ENCODE data around the gene UTRN.
A peak's percentile ranks its signal among the peaks of the same experiment; 100 is the strongest.

Gene UTRN

GRCh38 chr6:144284783-144285547, at the start of gene UTRN:
UTRN (plus strand) TSS chr6:144285335; CDS start chr6:144291829, 6,494 bp downstream.
- peak; percentile 30 for DNase-seq

- DNase-seq: no peak
Observed at GRCh38 chr6:144244688-144245087, 40.4 kb upstream of the UTRN start.

GRCh38 chr6:144246988-144247387, 38.1 kb upstream of the UTRN start:
- no peak for DNase-seq

GRCh38 chr6:144248003-144248402, 37.1 kb upstream of the UTRN start:
- DNase-seq: no peak

GRCh38 chr6:144248476-144249301, 36.4 kb upstream of the UTRN start:
- no peak for DNase-seq

DNA sequence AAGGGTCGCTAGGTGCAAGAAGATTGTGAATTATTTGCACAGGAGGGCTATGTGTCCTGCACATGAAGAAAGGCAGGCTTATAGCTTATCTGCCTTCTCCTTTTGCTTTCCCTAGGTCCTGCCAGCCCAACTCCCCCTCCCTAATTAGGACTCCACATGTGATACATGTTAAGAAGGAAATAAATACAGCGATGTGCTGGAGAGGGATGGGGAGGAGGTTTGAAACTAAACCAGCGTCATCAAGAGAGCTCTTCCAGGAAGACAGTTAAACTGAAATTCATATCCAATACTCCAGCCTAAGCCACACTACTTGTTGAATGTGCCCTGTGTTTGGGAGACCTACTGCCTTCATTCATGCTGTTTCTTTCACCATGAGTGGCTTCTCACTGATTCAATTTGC, 34.9 kb upstream of the UTRN start:
- no peak for DNase-seq

GRCh38 chr6:144252259-144252658, 32.9 kb upstream of the UTRN start:
- DNase-seq: no peak

DNA sequence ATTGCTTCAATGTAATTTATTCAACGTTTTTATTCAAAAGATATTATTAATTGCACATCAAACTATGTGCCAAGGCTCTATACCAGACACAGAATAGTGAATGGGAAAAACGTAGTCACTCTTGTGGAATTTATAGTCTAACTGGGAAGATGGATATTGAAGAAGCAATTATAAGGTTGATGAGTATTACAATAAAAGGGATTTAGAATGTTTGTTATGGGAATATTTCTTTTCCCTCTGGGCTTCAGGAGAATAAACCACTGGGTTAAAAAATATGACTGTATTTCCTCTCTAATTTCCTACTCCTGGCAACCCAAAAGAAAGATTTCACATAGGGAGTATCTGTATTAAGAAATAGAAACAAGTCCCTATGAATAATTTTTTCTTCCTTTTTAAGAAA, 25.1 kb upstream of the UTRN start:
- no peak for DNase-seq

- DNase-seq: peak; percentile 28
Observed at GRCh38 chr6:144262470-144263369, 22.4 kb upstream of the UTRN start.

DNA sequence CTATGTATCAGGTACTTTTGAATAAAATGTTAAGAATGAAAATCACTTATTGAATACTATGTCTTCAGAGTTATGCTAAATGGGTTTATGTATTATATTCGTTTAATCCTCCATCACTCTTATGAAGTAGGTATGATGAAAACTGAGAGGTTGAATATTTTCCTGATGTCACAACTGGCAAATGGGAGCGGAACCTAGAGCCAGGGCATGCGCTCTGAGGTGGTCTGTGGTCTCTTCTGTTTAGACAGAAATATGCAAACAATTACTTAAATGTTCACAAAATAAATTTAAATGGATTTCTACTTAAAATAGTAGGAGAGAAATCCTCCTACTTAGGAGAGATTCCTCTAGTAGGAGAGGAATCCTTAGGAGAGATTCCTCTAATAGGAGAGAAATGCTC, 21.3 kb upstream of the UTRN start:
- no peak for DNase-seq

DNA sequence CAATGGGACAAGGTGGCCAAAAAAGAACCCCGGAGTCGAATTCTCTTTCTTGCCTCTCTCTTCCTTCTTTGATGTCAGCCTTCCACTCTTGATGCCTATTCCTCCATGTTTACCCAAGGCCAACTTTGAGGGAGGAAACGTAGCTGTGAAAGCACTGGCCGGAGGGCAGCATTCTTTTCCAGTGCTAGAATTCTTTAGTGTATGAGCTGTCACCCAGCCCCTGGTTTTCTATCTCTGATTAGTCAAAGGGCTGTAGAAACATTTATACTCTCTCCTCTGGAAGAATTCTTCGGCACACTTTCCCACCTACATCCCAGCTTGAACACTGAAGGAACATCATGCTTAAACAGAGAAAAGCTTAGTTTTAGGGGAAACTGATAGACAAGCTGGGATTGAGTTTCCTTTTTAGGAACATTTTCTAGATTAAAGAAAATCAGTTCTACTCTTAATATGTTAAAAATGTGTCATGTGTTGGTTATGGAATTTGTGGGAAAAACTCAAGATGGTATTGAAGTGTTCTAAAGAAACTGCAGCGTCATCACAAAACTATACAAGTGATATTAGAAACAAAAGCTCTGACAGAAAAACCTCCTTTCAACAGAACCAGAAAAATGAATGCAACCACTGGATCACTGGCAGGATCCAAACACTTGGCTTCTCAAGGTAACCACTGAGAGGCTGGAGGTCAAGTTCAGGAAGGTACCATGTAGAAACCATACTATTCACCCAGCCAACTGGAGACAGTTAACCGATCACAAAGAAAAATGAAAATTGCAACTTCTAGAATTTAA, 20.7 kb upstream of the UTRN start:
- DNase-seq: no peak

- DNase-seq: no peak
Observed at GRCh38 chr6:144265061-144265357, 20.1 kb upstream of the UTRN start.

- no peak for DNase-seq
Observed at GRCh38 chr6:144265390-144265789, 19.7 kb upstream of the UTRN start.

GRCh38 chr6:144266091-144266649, 19.0 kb upstream of the UTRN start:
- DNase-seq: no peak

GRCh38 chr6:144268794-144269349, 16.3 kb upstream of the UTRN start:
- no peak for DNase-seq

- no peak for DNase-seq
Observed at GRCh38 chr6:144277174-144277573, 8.0 kb upstream of the UTRN start.

GRCh38 chr6:144277605-144278227, 7.4 kb upstream of the UTRN start:
- no peak for DNase-seq

- no peak for DNase-seq
Observed at GRCh38 chr6:144278659-144279314, 6.3 kb upstream of the UTRN start.

DNA sequence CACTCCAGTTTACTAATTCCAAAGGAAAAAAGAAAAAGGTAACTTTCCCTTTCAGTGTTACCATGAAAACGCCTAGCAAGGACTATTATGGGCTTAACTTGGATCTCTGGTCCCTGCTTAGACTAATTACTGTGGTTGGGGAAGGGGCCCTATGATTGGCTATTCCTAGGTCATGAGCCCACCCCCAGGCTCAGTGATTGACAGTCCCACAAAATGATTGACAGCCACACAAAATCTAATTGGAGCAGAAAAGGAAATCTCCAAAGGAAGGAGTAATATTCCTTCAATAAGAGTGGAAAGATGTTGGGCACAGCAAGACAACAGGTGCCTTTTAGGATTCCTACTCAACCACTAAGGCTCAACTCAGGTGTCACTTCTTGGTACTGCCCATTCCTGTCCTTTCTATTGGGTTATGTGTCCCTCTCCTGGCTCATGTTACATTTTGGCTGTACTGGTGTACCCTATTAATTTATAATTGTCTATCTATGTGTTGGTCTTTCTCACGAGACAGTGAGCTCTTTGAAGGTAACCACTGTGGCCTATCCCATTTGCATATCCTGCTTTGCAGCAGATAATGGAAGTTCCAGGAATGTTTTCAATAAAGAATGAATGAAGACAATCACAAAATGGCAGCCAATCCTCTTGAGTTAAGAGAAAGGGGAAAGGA, 5.5 kb upstream of the UTRN start:
- no peak for DNase-seq
